AG09319 (cell line): ENCODE measurements around the gene ENAM.

ENCODE experiments used
- DNase-seq: peaks from one replicate; pipeline ENCODE4 v3.0.0-alpha.2; 2010; ENCODE audit warnings: low read depth; ENCODE audit errors: extremely low read depth
- CTCF ChIP-seq: IDR thresholded peaks from 2 replicates; pipeline ENCODE4 v1.5.1; 2011; ENCODE audit warnings: low read depth, mild to moderate bottlenecking, inconsistent platforms, low read length, moderate library complexity

ENAM gene

DNA sequence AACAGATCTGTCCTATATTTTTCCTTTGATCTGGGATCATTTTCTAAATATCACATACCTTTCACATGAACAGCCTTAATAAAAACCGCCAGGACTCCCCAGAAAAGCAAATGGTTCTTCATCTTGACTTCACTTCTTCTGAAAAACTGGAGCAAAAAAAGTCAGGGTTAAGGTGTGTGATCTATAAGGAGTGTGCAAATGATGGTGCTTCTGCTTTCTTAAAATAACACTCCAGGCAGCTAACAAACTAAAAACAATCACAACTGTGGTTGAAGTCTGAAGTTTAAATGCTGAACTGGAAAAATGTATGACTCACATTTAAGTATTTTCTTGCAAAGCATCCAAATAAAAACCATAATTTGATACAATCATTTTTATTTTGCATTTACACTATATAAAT, 37.8 kb downstream of the ENAM start, which contains the start of gene JCHAIN:
Gene JCHAIN (minus strand): TSS at position 140 of the 400 bp plus-strand sequence. CDS start 18 bp downstream, at position 122.
- no peak for DNase-seq
- no peak for TF ChIP-seq CTCF

DNA sequence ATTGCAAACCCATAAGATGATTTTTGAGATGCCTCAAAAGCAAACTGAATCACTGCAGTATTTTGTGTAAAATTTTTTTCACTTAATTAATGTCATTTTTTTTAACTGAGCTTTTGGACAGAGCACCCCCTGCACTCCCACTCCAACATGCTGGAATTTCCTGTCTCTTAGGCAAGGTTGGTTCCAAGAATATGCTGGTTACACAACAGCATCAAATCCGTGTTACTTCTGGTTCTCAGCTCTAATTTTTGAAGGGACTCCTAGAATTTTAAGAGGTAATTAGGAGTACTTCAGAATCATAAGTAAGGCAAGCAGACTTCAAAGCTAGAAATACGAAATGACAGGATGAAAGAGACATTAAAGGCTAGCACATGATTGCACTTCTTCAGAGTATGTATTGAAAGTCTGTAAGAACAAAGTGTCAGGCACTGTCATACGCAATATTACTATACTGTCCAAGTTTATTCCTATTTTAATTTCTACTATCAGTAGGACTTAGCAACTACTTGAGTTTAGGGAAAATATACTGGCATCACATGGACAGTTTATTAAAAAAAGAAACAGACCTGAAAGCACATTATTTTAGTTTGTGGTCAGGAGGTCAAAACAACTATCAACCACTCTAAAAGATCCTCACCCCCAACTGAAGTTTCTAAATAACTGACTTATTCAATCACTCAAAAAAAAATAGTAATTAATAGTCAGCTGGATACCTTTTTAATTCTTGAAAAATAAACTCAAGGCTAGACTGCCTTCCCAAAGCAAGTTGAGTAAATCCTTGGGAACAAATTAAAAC, 39.4 kb downstream of the ENAM start:
- no peak for DNase-seq

DNA sequence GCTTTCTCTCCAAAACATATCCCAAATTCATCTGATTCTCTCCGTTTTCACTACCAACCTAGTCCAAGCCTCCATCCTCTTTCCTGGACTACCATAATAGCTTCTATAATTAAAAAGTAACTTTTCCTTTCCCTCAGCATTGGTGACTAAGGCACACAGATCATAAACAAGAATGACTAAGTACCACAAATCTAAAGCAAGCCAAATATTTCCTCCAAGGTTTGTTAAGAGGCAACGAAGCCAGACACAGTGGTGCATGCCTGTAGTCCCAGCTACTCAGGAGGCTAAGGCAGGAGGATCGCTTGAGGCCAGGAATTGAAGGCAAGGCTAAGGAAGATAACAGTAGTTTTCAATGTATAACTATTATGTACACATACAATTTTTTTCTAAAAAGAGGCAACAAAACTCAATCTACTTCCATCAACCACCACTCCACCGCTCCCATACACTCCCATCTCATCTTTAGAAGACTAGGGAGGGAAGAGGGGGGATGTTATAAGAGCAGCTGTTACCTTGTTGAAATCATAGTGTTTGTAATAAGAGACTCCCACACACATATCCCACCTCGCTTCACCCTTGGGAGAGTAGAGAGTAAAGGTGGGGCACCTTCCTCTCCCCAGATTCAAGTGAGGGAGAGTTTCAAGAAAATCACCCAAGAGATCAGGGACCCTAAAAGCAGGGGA, 41.9 kb downstream of the ENAM start:
- no peak for DNase-seq
- no peak for TF ChIP-seq CTCF

More for the DNA sequence above, 39.4 kb downstream of the ENAM start:
- TF ChIP-seq CTCF: no peak

GRCh38 chr4:70671091-70671490, 42.5 kb downstream of the ENAM start:
- DNase-seq: no peak
- no peak for TF ChIP-seq CTCF

DNA sequence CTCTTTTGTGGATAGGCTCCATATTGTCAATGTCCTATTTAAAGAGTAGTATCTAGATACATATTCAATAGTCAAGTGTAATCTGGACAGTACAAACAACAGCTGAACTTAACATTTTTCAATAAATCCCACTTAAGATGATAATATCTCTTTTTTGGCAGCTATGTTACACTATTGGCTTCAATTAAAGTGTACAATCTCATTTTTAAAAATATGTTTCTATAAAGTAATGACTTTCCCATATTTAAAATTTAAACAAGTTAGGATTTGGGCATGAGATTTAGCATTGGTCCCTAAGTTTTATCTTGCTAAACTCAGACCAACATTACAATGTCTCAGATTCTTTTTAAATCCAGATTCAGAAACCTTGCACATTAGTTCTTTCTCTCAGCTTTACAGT, 45.6 kb downstream of the ENAM start:
- no peak for DNase-seq
- TF ChIP-seq CTCF: no peak

- TF ChIP-seq CTCF: no peak
These were observed 46.2 kb downstream of the ENAM start for GRCh38 chr4:70674731-70675130.

DNA sequence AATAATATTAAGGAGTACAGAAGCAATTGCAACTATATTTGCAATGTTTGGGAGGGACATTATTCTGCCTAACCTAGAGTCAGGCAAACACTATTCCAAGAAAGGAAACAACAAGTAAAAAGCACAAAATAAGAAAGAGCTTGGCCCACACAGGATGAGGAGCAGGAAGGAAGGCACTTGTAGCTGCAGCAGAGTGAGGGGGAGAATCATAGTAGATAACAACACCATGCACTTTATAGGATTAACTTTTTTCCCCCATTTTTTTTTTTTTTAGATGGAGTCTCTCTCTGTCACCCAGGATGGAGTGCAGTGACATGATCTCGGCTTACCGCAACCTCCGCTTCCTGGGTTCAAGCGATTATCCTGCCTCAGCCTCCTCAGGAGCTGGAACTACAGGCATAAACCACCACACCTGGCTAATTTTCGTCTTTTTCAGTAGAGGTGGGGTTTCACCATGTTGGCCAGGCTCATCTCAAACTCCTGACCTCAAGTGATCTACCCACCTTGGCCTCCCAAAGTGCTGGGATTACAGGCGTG, 48.1 kb downstream of the ENAM start:
- no peak for DNase-seq
- no peak for TF ChIP-seq CTCF

More at GRCh38 chr4:70674731-70675130, 46.2 kb downstream of the ENAM start:
- no peak for DNase-seq
